SU-DHL-6 (cell line): ENCODE results near the gene NLRP13.

Experiments used
- H2AFZ ChIP-seq: fragments of 200-600 bp; sonication (generic); 2 replicates; pipeline ENCODE4 v1.6.1; 2014; ENCODE audit warnings: low read depth, mild to moderate bottlenecking, moderate library complexity, mixed read lengths, antibody characterized with exemption, low read length; ENCODE audit not compliant: severe bottlenecking
- H3F3A ChIP-seq: fragments of 200-600 bp; shearing (Covaris generic); 2 replicates; pipeline ENCODE4 v1.6.0; 2016; ENCODE audit warnings: antibody characterized with exemption, mild to moderate bottlenecking; ENCODE audit not compliant: insufficient read depth
- H3K27ac ChIP-seq: fragments of 200-600 bp; sonication (generic); 2 replicates; pipeline ENCODE4 v1.5.1; 2016; ENCODE audit warnings: low read depth, mild to moderate bottlenecking, low read length, moderate library complexity, mixed read lengths
- H3K27me3 ChIP-seq: fragments of 200-600 bp; sonication (generic), shearing (Covaris generic); 2 replicates; pipeline ENCODE4 v1.6.0; 2014; ENCODE audit warnings: mild to moderate bottlenecking, low read length
- H3K36me3 ChIP-seq: fragments of 200-600 bp; sonication (generic); 2 replicates; pipeline ENCODE4 v1.6.1; 2014; ENCODE audit warnings: mild to moderate bottlenecking, low read length, mixed read lengths
- H3K4me2 ChIP-seq: fragments of 300-600, 200-600 bp; shearing (Covaris generic), sonication (generic); 2 replicates; pipeline ENCODE4 v1.6.0; 2014; ENCODE audit warnings: low read length, low read depth, mild to moderate bottlenecking; ENCODE audit not compliant: poor library complexity, severe bottlenecking
- H3K4me3 ChIP-seq: fragments of 200-600 bp; sonication (generic); 2 replicates; pipeline ENCODE4 v1.5.1; 2014; ENCODE audit warnings: antibody characterized with exemption, low read length, mild to moderate bottlenecking, mixed read lengths; ENCODE audit not compliant: insufficient read depth, poor library complexity, severe bottlenecking
- H3K79me2 ChIP-seq: fragments of 200-600 bp; sonication (generic); 2 replicates; pipeline ENCODE4 v1.6.1; 2014; ENCODE audit warnings: mild to moderate bottlenecking, low read length, moderate library complexity; ENCODE audit not compliant: insufficient read depth
- H3K9ac ChIP-seq: fragments of 200-600 bp; sonication (generic); 2 replicates; pipeline ENCODE4 v1.7.0; 2014; ENCODE audit warnings: mild to moderate bottlenecking, low read length
- H3K9me2 ChIP-seq: fragments of 200-600 bp; sonication (generic); replicated peaks from 2 replicates; pipeline ENCODE4 v1.6.1; 2014; ENCODE audit warnings: low read length; ENCODE audit not compliant: insufficient read depth
- H3K9me3 ChIP-seq: fragments of 200-600 bp; sonication (generic); 2 replicates; pipeline ENCODE4 v1.6.1; 2014; ENCODE audit warnings: low read length, mixed read lengths; ENCODE audit not compliant: insufficient read depth
- H4K20me1 ChIP-seq: fragments of 200-600 bp; sonication (generic); 2 replicates; pipeline ENCODE4 v1.6.1; 2014; ENCODE audit warnings: low read depth, mild to moderate bottlenecking, antibody characterized with exemption, low read length, moderate library complexity, mixed read lengths
- EZH2phosphoT487 ChIP-seq: fragments of 200-600 bp; sonication (generic), shearing (Covaris generic); conservative IDR thresholded peaks from 2 replicates; pipeline ENCODE4 v1.6.1; 2018; ENCODE audit warnings: mild to moderate bottlenecking, antibody characterized with exemption, low read length, moderate library complexity, mixed read lengths
- TF ChIP-seq, protein P1 (sequence below): fragments of 200-600 bp; sonication (generic); IDR thresholded peaks from one replicate; pipeline ENCODE4 v1.5.1; 2017; ENCODE audit warnings: antibody characterized with exemption, mild to moderate bottlenecking, low read length, moderate library complexity; ENCODE audit not compliant: insufficient read depth, poor library complexity, severe bottlenecking

Gene NLRP13

DNA sequence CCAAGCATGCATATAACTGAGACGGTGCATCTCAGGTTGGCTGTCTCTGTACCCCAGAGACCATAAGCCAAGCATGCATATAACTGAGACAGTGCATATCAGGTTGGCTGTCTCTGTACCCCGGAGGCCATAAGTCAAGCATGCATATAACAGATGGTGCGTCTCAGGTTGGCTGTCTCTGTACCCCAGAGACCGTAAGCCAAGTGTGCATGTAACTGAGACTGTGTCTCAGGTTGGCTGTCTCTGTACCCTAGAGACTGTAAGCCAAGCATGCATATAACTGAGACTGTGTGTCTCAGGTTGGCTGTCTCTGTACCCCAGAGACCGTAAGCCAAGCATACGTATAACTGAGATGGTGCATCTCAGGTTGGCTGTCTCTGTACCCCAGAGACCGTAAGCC is 65.0 kb downstream of the NLRP13 start:
- 0 out of 2 replicates have a peak, but pooled peaks cover 2% of the 10 kb centered on the region for H3K27me3 ChIP-seq
- H3K79me2 ChIP-seq = no peaks in the 10 kb centered on the region
- no peak overlapping the region for H3K27ac ChIP-seq
- 0 out of 2 replicates have a peak, but pooled peaks cover 3% of the 10 kb centered on the region for H3K36me3 ChIP-seq
- no peak overlapping the region for H3K4me3 ChIP-seq
- TF ChIP-seq EZH2phosphoT487 = no peak
- TF ChIP-seq, protein P1, sequence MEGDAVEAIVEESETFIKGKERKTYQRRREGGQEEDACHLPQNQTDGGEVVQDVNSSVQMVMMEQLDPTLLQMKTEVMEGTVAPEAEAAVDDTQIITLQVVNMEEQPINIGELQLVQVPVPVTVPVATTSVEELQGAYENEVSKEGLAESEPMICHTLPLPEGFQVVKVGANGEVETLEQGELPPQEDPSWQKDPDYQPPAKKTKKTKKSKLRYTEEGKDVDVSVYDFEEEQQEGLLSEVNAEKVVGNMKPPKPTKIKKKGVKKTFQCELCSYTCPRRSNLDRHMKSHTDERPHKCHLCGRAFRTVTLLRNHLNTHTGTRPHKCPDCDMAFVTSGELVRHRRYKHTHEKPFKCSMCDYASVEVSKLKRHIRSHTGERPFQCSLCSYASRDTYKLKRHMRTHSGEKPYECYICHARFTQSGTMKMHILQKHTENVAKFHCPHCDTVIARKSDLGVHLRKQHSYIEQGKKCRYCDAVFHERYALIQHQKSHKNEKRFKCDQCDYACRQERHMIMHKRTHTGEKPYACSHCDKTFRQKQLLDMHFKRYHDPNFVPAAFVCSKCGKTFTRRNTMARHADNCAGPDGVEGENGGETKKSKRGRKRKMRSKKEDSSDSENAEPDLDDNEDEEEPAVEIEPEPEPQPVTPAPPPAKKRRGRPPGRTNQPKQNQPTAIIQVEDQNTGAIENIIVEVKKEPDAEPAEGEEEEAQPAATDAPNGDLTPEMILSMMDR = no peak
- no peaks in the 10 kb centered on the region for H4K20me1 ChIP-seq
- no peaks in the 10 kb centered on the region for H3F3A ChIP-seq
- H3K9me3 ChIP-seq = no peaks in the 10 kb centered on the region; the same call in 1 of the 2 replicates
- H3K4me2 ChIP-seq = peak overlapping the region; percentile 22
- H3K9me2 ChIP-seq = no peaks in the 10 kb centered on the region
- no peak overlapping the region for H3K9ac ChIP-seq
- H2AFZ ChIP-seq = no peak overlapping the region

DNA sequence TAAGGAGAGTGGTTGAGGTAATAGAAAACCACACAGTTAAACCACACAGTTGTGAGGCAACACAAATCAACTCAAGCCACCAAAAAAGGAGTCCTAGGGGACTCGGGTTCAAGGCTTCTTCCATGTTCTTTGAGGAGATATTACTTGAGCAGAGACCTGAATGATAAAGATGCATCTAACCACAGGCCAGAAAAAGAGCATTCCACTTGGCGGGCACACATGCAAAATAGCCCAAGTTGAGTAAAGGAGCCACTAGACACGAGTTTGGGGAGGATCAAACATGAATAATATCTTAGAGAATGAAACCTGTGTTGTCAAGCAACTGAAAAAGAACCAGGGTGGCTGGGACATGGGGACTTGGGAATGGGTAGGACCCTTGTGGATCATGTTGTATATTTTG is 65.6 kb downstream of the NLRP13 start:
- H3K9me2 ChIP-seq = no peaks in the 10 kb centered on the region
- H3F3A ChIP-seq = no peaks in the 10 kb centered on the region
- H3K4me2 ChIP-seq = peak overlapping the region; percentile 22
- peak overlapping the region; percentile 39; the same call in 1 of the 2 replicates for H3K27ac ChIP-seq
- 0 out of 2 replicates have a peak, but pooled peaks cover 2% of the 10 kb centered on the region for H3K27me3 ChIP-seq
- H3K9ac ChIP-seq = no peak overlapping the region
- TF ChIP-seq EZH2phosphoT487 = no peak
- TF ChIP-seq, protein P1 = no peak
- H3K4me3 ChIP-seq = no peak overlapping the region
- H4K20me1 ChIP-seq = no peaks in the 10 kb centered on the region
- H3K79me2 ChIP-seq = no peaks in the 10 kb centered on the region
- H3K36me3 ChIP-seq = 0 out of 2 replicates have a peak, but pooled peaks cover 3% of the 10 kb centered on the region
- no peak overlapping the region for H2AFZ ChIP-seq
- no peaks in the 10 kb centered on the region; the same call in 1 of the 2 replicates for H3K9me3 ChIP-seq

DNA sequence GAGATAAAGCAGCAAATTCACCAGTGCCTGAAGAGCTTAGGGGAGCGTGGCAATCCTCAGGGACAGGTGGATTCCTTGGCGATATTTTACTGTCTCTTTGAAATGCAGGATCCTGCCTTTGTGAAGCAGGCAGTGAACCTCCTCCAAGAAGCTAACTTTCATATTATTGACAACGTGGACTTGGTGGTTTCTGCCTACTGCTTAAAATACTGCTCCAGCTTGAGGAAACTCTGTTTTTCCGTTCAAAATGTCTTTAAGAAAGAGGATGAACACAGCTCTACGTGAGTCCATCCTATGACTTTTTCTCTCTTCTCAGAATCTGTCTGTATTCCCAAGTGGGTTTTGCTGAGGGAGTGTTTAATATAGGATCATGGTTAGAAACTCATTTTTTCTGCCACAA is 73.2 kb downstream of the NLRP13 start:
- Histone ChIP-seq H2AFZ (no peak overlapping the region), H3K27ac (peak overlapping the region; percentile 91), H3K4me3 (peak overlapping the region; percentile 16), H3F3A (peaks cover 35% of the 10 kb centered on the region), H3K9ac (peak overlapping the region; percentile 22), H4K20me1 (no peaks in the 10 kb centered on the region), H3K36me3 (no peaks in the 10 kb centered on the region), H3K4me2 (peak overlapping the region; percentile 56), H3K9me2 (no peaks in the 10 kb centered on the region), H3K27me3 (no peaks in the 10 kb centered on the region), H3K9me3 (no peaks in the 10 kb centered on the region), H3K79me2 (no peaks in the 10 kb centered on the region)
- TF ChIP-seq EZH2phosphoT487 = no peak
- TF ChIP-seq, protein P1 = no peak
